ENCODE measurements around the gene GNPTAB.

- no peak for TF ChIP-seq CTCF (IDR thresholded peaks at IDR 0.05)
- no peak for TF ChIP-seq POLR2A (IDR thresholded peaks at IDR 0.05)
Observed at GRCh38 chr12:101826766-101827368, 3.9 kb downstream of the GNPTAB start.
